Prostate gland (tissue), 2 donors: ENCODE results near the gene CNTN4. TPM values are rescaled to one million over a fixed set of nuclear protein-coding genes. Genes with fewer than 3 reads are reported as not detected.

ENCODE experiments used
- DNase-seq: peaks from one replicate; pipeline ENCODE4 v3.0.0-alpha.2; 2019; ENCODE audit warnings: low spot score
- H3K27ac ChIP-seq, 2 donors: fragments of 200-600 bp; sonication (generic); 2 replicates each; pipeline ENCODE4 v1.5.1; 2017 to 2019
- H3K27me3 ChIP-seq: fragments of 200-600 bp; sonication (generic); replicated peaks from 2 replicates; pipeline ENCODE4 v1.5.1; 2019; ENCODE audit not compliant: insufficient read depth
- H3K36me3 ChIP-seq, 2 donors: fragments of 200-600 bp; sonication (generic); 1 replicate in 1 of 2; 2 replicates in 1 of 2; pipeline versions ENCODE4 v1.5.1 to v1.8.1; 2017 to 2019
- H3K4me1 ChIP-seq: fragments of 200-600 bp; sonication (generic); replicated peaks from 2 replicates; pipeline ENCODE4 v1.5.1; 2019
- H3K4me3 ChIP-seq, 2 donors: fragments of 200-600 bp; sonication (generic); 2 replicates each; pipeline ENCODE4 v1.5.1; 2017 to 2019
- H3K9me3 ChIP-seq: fragments of 200-600 bp; sonication (generic); 2 replicates; pipeline ENCODE4 v1.5.1; 2017
- CTCF ChIP-seq, 4 experiments: fragments of 200-600 bp in 2 of 4; fragments of 450-650 bp in 2 of 4; sonication (generic) in 2 of 4; IDR thresholded peaks; 1 replicate in 3 of 4; 2 replicates in 1 of 4; pipeline ENCODE4 v1.5.1; 2016 to 2019; ENCODE audit warnings: antibody characterized with exemption in 4 of 4, mild to moderate bottlenecking in 2 of 4, moderate library complexity in 2 of 4
- POLR2A ChIP-seq: fragments of 450-650 bp; IDR thresholded peaks from one replicate; pipeline ENCODE4 v1.6.1; 2016; ENCODE audit warnings: antibody characterized with exemption, mild to moderate bottlenecking
- POLR2AphosphoS5 ChIP-seq: sonication (generic); formaldehyde crosslinking; IDR thresholded peaks from one replicate; pipeline ENCODE4 v1.6.1; 2017; ENCODE audit warnings: antibody characterized with exemption
- WGBS: methylation state at CpG from one replicate; pipeline ENCODE4 v1.1.5; 2018; 5-methylcytosine and 5-hydroxymethylcytosine counted together
- intact Hi-C: fragments of 100-400 bp; cut with DNase I; formaldehyde crosslinking; loops from one replicate; pipeline ENCODE4 v1.14.2; 2022
- total RNA-seq, 2 donors: library from RNA; depleted of rRNA; stranded (reverse); fragments of >200 nt; gene quantifications; one replicate each; pipeline ENCODE4 v1.1.0, GENCODE V29; 2016

The CNTN4 gene
- total RNA-seq, 2 donors from 2014 or later = 1.5 to 5.7 TPM

GRCh38 chr3:2452249-2452648 is 353.6 kb downstream of the CNTN4 start:
- Histone ChIP-seq H3K4me1 (no peaks in the 10 kb centered on the region), H3K9me3 (no peaks in the 10 kb centered on the region), H3K27ac (no peak overlapping the region), H3K36me3 (no peaks in the 10 kb centered on the region), H3K27me3 (no peaks in the 10 kb centered on the region), H3K4me3 (no peak overlapping the region)
- DNase-seq = no peak
- TF ChIP-seq CTCF (IDR thresholded peaks at IDR 0.05) = no peak
- TF ChIP-seq POLR2A = no peak
- no peak for TF ChIP-seq POLR2AphosphoS5
- WGBS = 60% methylated on average over 6 of the region's 6 CpGs
- intact Hi-C loops = no loop called here

- intact Hi-C loops = no loop called here
- WGBS = 72% methylated on average over 2 of the region's 2 CpGs
Observed at GRCh38 chr3:2454865-2455264, 356.2 kb downstream of the CNTN4 start.

GRCh38 chr3:2456788-2457187 is 358.1 kb downstream of the CNTN4 start:
- no peaks in the 10 kb centered on the region for H3K36me3 ChIP-seq
- DNase-seq = no peak
- no peaks in the 10 kb centered on the region for H3K9me3 ChIP-seq
- no peak overlapping the region for H3K27ac ChIP-seq
- no peaks in the 10 kb centered on the region for H3K4me1 ChIP-seq
- H3K4me3 ChIP-seq = no peak overlapping the region
- H3K27me3 ChIP-seq = no peaks in the 10 kb centered on the region
- intact Hi-C loops = no loop called here
- TF ChIP-seq POLR2AphosphoS5 (no peak), CTCF (IDR thresholded peaks at IDR 0.05) (no peak), POLR2A (no peak)
- WGBS = 92% methylated on average over 4 of the region's 4 CpGs

More at GRCh38 chr3:2454865-2455264, 356.2 kb downstream of the CNTN4 start:
- H3K9me3 ChIP-seq = no peaks in the 10 kb centered on the region
- H3K4me1 ChIP-seq = no peaks in the 10 kb centered on the region
- no peak for DNase-seq
- no peak overlapping the region for H3K27ac ChIP-seq
- H3K4me3 ChIP-seq = no peak overlapping the region
- H3K27me3 ChIP-seq = no peaks in the 10 kb centered on the region
- H3K36me3 ChIP-seq = no peaks in the 10 kb centered on the region
- TF ChIP-seq POLR2A = no peak

- Histone ChIP-seq H3K4me3 (no peak overlapping the region), H3K4me1 (no peaks in the 10 kb centered on the region), H3K27ac (no peak overlapping the region), H3K36me3 (no peaks in the 10 kb centered on the region), H3K9me3 (no peaks in the 10 kb centered on the region), H3K27me3 (no peaks in the 10 kb centered on the region)
- TF ChIP-seq POLR2AphosphoS5 (no peak), CTCF (IDR thresholded peaks at IDR 0.05) (no peak), POLR2A (no peak)
- 80% methylated on average over 2 of the region's 2 CpGs for WGBS
- intact Hi-C loops = no loop called here
- DNase-seq = no peak
Observed at GRCh38 chr3:2458816-2459215, 360.1 kb downstream of the CNTN4 start.

GRCh38 chr3:2465842-2466241 is 367.2 kb downstream of the CNTN4 start:
- no peak for DNase-seq
- WGBS = 73% methylated on average over 1 of the region's 1 CpG
- Histone ChIP-seq H3K27me3 (no peaks in the 10 kb centered on the region), H3K9me3 (no peaks in the 10 kb centered on the region), H3K36me3 (no peaks in the 10 kb centered on the region), H3K27ac (no peak overlapping the region), H3K4me3 (no peak overlapping the region), H3K4me1 (no peaks in the 10 kb centered on the region)
- no peak for TF ChIP-seq POLR2AphosphoS5
- TF ChIP-seq POLR2A = no peak
- TF ChIP-seq CTCF (IDR thresholded peaks at IDR 0.05) = no peak
- intact Hi-C loops = no loop called here
